ENCODE results near the gene PHF2. TPM values are rescaled to one million over a fixed set of nuclear protein-coding genes. Genes with fewer than 3 reads are reported as not detected.

The PHF2 gene
- total RNA-seq, 2 donors from 2014 or later = 14.9 to 19.5 TPM

- H3K27me3 Mint-ChIP-seq = no peaks in the 10 kb centered on the region
- peaks cover 7% of the 10 kb centered on the region for H3K36me3 Mint-ChIP-seq
- peaks cover 24 to 32% of the 10 kb centered on the region in 2 donors for H3K4me1 Mint-ChIP-seq (ENCODE audit: low read depth in 2 of 2)
- no peak for ATAC-seq
- H3K27ac Mint-ChIP-seq = no peak overlapping the region
- H3K9me3 Mint-ChIP-seq = peaks cover 4% of the 10 kb centered on the region
- H3K4me3 Mint-ChIP-seq = no peak overlapping the region
- DNase-seq (ENCODE audit: low spot score) = no peak
Measured at GRCh38 chr9:93585695-93586094, 9.3 kb downstream of the PHF2 start.

- DNase-seq (ENCODE audit: low spot score) (no peak), ATAC-seq (no peak)
- H3K4me1 Mint-ChIP-seq (ENCODE audit: low read depth in 2 of 2) = peaks cover 25 to 32% of the 10 kb centered on the region in 2 donors
- H3K4me3 Mint-ChIP-seq = no peak overlapping the region
- peaks cover 4% of the 10 kb centered on the region for H3K9me3 Mint-ChIP-seq
- peaks cover 7% of the 10 kb centered on the region for H3K36me3 Mint-ChIP-seq
- no peaks in the 10 kb centered on the region for H3K27me3 Mint-ChIP-seq
- H3K27ac Mint-ChIP-seq = no peak overlapping the region
Measured at GRCh38 chr9:93586290-93587057, 10.1 kb downstream of the PHF2 start.

- Mint-ChIP-seq H3K4me3 (no peak overlapping the region), H3K4me1 (ENCODE audit: low read depth in 2 of 2) (peaks cover 25 to 32% of the 10 kb centered on the region in 2 donors), H3K27ac (no peak overlapping the region), H3K9me3 (peaks cover 4% of the 10 kb centered on the region), H3K36me3 (peaks cover 7% of the 10 kb centered on the region), H3K27me3 (no peaks in the 10 kb centered on the region)
- ATAC-seq = peak in 1 of 2 donors; percentile 25
- no peak for DNase-seq (ENCODE audit: low spot score)
Measured at GRCh38 chr9:93587284-93587650, 10.9 kb downstream of the PHF2 start.

GRCh38 chr9:93587651-93588347, 11.4 kb downstream of the PHF2 start:
- Mint-ChIP-seq H3K9me3 (peaks cover 4% of the 10 kb centered on the region), H3K27ac (no peak overlapping the region), H3K27me3 (no peaks in the 10 kb centered on the region), H3K4me1 (ENCODE audit: low read depth in 2 of 2) (peaks cover 25 to 28% of the 10 kb centered on the region in 2 donors), H3K36me3 (peaks cover 7% of the 10 kb centered on the region), H3K4me3 (no peak overlapping the region)
- DNase-seq (ENCODE audit: low spot score) (no peak), ATAC-seq (peak in 1 of 2 donors; percentile 13)

- peaks cover 4% of the 10 kb centered on the region for H3K9me3 Mint-ChIP-seq
- no peak for ATAC-seq
- H3K27me3 Mint-ChIP-seq = no peaks in the 10 kb centered on the region
Measured at GRCh38 chr9:93588641-93589609, 12.5 kb downstream of the PHF2 start.

GRCh38 chr9:93589688-93590087, 13.3 kb downstream of the PHF2 start:
- H3K27ac Mint-ChIP-seq = no peak overlapping the region
- H3K4me1 Mint-ChIP-seq (ENCODE audit: low read depth in 2 of 2) = peaks cover 25% of the 10 kb centered on the region in 2 donors
- H3K4me3 Mint-ChIP-seq = no peak overlapping the region
- no peak for DNase-seq (ENCODE audit: low spot score)
- H3K27me3 Mint-ChIP-seq = no peaks in the 10 kb centered on the region
- H3K9me3 Mint-ChIP-seq = no peaks in the 10 kb centered on the region
- ATAC-seq = no peak
- H3K36me3 Mint-ChIP-seq = peaks cover 1% of the 10 kb centered on the region

More at GRCh38 chr9:93588641-93589609, 12.5 kb downstream of the PHF2 start:
- Mint-ChIP-seq H3K27ac (no peak overlapping the region), H3K4me3 (no peak overlapping the region), H3K4me1 (ENCODE audit: low read depth in 2 of 2) (peaks cover 25 to 28% of the 10 kb centered on the region in 2 donors), H3K36me3 (peaks cover 7% of the 10 kb centered on the region)
- DNase-seq (ENCODE audit: low spot score) = no peak

- H3K9me3 Mint-ChIP-seq = no peaks in the 10 kb centered on the region
- H3K4me3 Mint-ChIP-seq = no peak overlapping the region
- ATAC-seq (no peak), DNase-seq (ENCODE audit: low spot score) (no peak)
- peaks cover 21 to 25% of the 10 kb centered on the region in 2 donors for H3K4me1 Mint-ChIP-seq (ENCODE audit: low read depth in 2 of 2)
- H3K27ac Mint-ChIP-seq = peak overlapping the region in 1 of 2 donors; percentile 63
- no peaks in the 10 kb centered on the region for H3K36me3 Mint-ChIP-seq
- no peaks in the 10 kb centered on the region for H3K27me3 Mint-ChIP-seq
Measured at GRCh38 chr9:93590609-93591234, 14.3 kb downstream of the PHF2 start.

- no peak overlapping the region for H3K27ac Mint-ChIP-seq
- no peaks in the 10 kb centered on the region for H3K36me3 Mint-ChIP-seq
- H3K4me1 Mint-ChIP-seq (ENCODE audit: low read depth in 2 of 2) = peaks cover 27 to 30% of the 10 kb centered on the region in 2 donors
- H3K4me3 Mint-ChIP-seq = no peak overlapping the region
- no peak for DNase-seq (ENCODE audit: low spot score)
- no peaks in the 10 kb centered on the region for H3K27me3 Mint-ChIP-seq
- no peak for ATAC-seq
- no peaks in the 10 kb centered on the region for H3K9me3 Mint-ChIP-seq
Measured at GRCh38 chr9:93591301-93592007, 15.1 kb downstream of the PHF2 start.

GRCh38 chr9:93592008-93592642, 15.7 kb downstream of the PHF2 start:
- no peak overlapping the region for H3K4me3 Mint-ChIP-seq
- DNase-seq (ENCODE audit: low spot score) (no peak), ATAC-seq (no peak)
- no peaks in the 10 kb centered on the region for H3K9me3 Mint-ChIP-seq
- no peaks in the 10 kb centered on the region for H3K36me3 Mint-ChIP-seq
- H3K4me1 Mint-ChIP-seq (ENCODE audit: low read depth in 2 of 2) = peaks cover 22 to 24% of the 10 kb centered on the region in 2 donors
- no peaks in the 10 kb centered on the region for H3K27me3 Mint-ChIP-seq
- H3K27ac Mint-ChIP-seq = no peak overlapping the region

- Mint-ChIP-seq H3K27me3 (no peaks in the 10 kb centered on the region), H3K4me1 (ENCODE audit: low read depth in 2 of 2) (peaks cover 22 to 23% of the 10 kb centered on the region in 2 donors), H3K36me3 (no peaks in the 10 kb centered on the region), H3K9me3 (no peaks in the 10 kb centered on the region), H3K27ac (no peak overlapping the region), H3K4me3 (no peak overlapping the region)
- ATAC-seq = no peak
- DNase-seq (ENCODE audit: low spot score) = no peak
Measured at GRCh38 chr9:93592643-93593021, 16.2 kb downstream of the PHF2 start.

GRCh38 chr9:93593144-93593658, 16.8 kb downstream of the PHF2 start:
- no peaks in the 10 kb centered on the region for H3K27me3 Mint-ChIP-seq
- H3K4me1 Mint-ChIP-seq (ENCODE audit: low read depth in 2 of 2) = peaks cover 20 to 22% of the 10 kb centered on the region in 2 donors
- no peak for ATAC-seq
- DNase-seq (ENCODE audit: low spot score) = no peak
- no peaks in the 10 kb centered on the region for H3K36me3 Mint-ChIP-seq
- no peaks in the 10 kb centered on the region for H3K9me3 Mint-ChIP-seq
- no peak overlapping the region for H3K27ac Mint-ChIP-seq
- H3K4me3 Mint-ChIP-seq = no peak overlapping the region

GRCh38 chr9:93594041-93594756, 17.8 kb downstream of the PHF2 start:
- no peaks in the 10 kb centered on the region for H3K9me3 Mint-ChIP-seq

More at GRCh38 chr9:93594041-93594756, 17.8 kb downstream of the PHF2 start:
- ATAC-seq (no peak), DNase-seq (ENCODE audit: low spot score) (no peak)
- no peaks in the 10 kb centered on the region for H3K27me3 Mint-ChIP-seq
- no peak overlapping the region for H3K4me3 Mint-ChIP-seq
- H3K27ac Mint-ChIP-seq = no peak overlapping the region
- peaks cover 25 to 32% of the 10 kb centered on the region in 2 donors for H3K4me1 Mint-ChIP-seq (ENCODE audit: low read depth in 2 of 2)
- no peaks in the 10 kb centered on the region for H3K36me3 Mint-ChIP-seq
